Fibroblast of the aortic adventitia (primary cell): Measurements from ENCODE around the gene ITPR1. TPM values are rescaled to one million over a fixed set of nuclear protein-coding genes. Genes with fewer than 3 reads are reported as not detected.

ENCODE experiments used
- DNase-seq: peaks from one replicate; pipeline ENCODE4 v3.0.0-alpha.2; 2010; ENCODE audit warnings: low read depth
- H3K4me3 ChIP-seq: 2 replicates; pipeline ENCODE4 v1.5.1; 2011; ENCODE audit warnings: low read depth, mild to moderate bottlenecking, control low read depth, low read length, moderate library complexity
- CTCF ChIP-seq: IDR thresholded peaks from 2 replicates; pipeline ENCODE4 v1.5.1; 2011; ENCODE audit warnings: mild to moderate bottlenecking, low read length, control low read depth, inconsistent platforms; ENCODE audit not compliant: insufficient read depth
- total RNA-seq: library from RNA; depleted of rRNA; stranded (reverse); fragments of >200 nt; gene quantifications from 2 replicates; pipeline ENCODE4 v1.2.3, GENCODE V29; 2012; ENCODE audit warnings: low replicate concordance

Gene ITPR1
- total RNA-seq, 1 donor = 8.9 TPM

- H3K4me3 ChIP-seq = no peak overlapping the region
- no peak for TF ChIP-seq CTCF
- no peak for DNase-seq
Measured at GRCh38 chr3:4533489-4534443, 40.6 kb downstream of the ITPR1 start.

DNA sequence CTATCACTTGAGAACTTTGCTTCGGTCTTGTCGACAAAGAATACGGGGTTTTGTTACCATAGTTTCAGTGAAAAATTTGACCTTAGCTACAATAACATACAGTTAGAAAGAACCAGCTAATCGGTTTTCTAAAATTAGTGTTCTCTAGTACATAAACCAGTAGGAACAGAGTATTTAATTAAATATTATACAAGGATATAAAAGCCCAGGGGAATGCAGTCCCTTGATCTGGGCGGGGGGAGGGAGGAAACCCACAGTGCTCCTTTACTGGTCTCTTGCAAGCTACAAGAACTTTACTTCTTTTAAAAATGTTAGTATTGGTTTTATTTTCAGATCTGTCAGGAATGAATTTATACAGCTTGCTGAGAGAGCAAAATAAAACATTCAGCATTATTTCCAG lies 41.8 kb downstream of the ITPR1 start:
- no peak overlapping the region for H3K4me3 ChIP-seq
- no peak for DNase-seq
- TF ChIP-seq CTCF = no peak

- H3K4me3 ChIP-seq = no peak overlapping the region
- TF ChIP-seq CTCF = no peak
- DNase-seq = no peak
Measured at GRCh38 chr3:4536260-4536659, 43.1 kb downstream of the ITPR1 start.

DNA sequence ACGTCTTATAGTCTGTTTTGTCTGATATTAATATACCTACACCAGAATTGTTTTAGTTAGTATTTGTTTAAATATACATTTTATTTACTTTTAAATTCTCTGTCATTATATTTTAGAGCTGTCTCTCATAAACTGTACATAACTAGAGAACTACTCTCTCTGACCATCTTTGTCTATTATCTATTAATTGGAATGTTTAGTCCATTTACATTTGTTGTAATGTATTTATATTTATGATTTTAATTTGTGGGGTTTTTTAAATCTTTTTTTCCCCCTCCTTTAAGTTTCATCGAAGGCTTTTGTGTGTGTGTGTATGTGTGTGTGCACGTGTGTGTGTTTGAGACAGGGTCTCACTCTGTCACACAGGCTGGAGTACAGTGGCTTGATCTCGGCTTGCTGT lies 47.1 kb downstream of the ITPR1 start:
- no peak for TF ChIP-seq CTCF
- H3K4me3 ChIP-seq = no peak overlapping the region
- no peak for DNase-seq

DNA sequence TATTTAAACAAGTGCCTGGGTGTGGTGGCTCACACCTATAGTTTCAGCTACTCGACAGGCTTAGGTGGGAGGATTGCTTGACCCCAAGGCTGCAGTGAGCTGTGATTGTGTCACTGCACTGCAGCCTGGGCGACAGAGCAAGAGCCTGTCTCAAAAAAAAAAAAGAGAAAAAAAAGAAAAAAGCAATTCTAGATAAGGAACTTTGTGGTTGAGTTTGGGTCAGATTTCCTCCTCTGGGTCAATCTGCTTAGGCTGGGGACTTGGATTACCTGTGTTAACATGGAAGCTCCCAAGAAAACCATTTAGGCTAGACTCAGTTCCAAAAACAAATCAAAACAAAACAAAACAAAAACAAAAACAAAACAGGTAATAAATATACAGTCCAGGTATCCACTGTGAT lies 50.0 kb downstream of the ITPR1 start:
- no peak for DNase-seq
- no peak overlapping the region for H3K4me3 ChIP-seq
- TF ChIP-seq CTCF = no peak

DNA sequence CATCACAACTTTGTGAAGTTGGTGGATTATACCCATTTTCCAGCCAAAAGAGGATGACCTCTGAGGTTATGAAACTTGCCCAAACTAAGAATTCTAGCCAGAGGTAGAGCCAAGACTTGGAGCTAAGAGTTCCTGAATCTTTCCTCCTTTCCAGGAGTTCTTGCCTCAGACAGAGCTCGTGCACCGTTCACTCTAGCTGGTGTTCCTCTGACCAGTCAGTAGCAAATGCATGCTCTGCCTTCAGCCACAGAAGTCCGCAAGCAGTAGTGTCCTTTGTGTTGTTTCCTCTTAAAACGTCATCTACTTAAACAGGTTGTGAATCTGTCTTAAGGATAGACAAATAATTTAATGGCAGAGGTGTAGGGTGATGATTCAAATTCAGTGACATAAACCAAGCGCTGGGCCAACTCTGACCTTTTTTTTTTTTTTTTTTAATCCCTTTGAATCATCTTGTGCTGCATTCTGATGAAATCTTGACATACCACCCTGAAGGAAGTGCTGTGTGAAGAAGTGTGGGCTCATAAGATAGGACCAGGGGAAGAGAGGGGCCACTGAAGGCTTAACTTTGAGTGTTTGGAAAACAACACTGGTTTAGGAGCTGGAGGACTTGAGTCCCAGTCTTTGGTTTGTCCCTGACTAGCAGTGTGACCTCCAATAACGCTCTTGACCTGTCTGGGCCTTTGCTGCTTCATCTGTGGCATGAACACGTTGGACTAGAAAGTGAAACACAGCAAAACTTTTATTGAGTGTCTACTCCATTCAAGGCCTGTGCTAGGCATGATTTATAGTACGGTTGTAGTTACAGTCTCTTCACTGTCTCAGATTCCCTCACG lies 53.4 kb downstream of the ITPR1 start:
- DNase-seq = no peak
- TF ChIP-seq CTCF = no peak
- H3K4me3 ChIP-seq = no peak overlapping the region
